H9 (cell line): ENCODE results near the gene TNK2. TPM values are rescaled to one million over a fixed set of nuclear protein-coding genes. Genes with fewer than 3 reads are reported as not detected.
A peak's percentile ranks its signal among the peaks of the same experiment; 100 is the strongest.

Source experiments
- DNase-seq: peaks from one replicate; pipeline ENCODE4 v3.0.0-alpha.2; 2017
- H2AFZ ChIP-seq: one replicate; pipeline ENCODE4 v1.6.1; 2013; ENCODE audit warnings: mild to moderate bottlenecking, low read length, control low read depth, moderate library complexity
- H2AK5ac ChIP-seq: 2 replicates; pipeline ENCODE4 v1.6.1; 2013; ENCODE audit warnings: low read length, control low read depth, mixed read lengths; ENCODE audit not compliant: insufficient read length
- H2BK120ac ChIP-seq: one replicate; pipeline ENCODE4 v1.6.1; 2013; ENCODE audit warnings: low read depth, mild to moderate bottlenecking, low read length, control low read depth, inconsistent platforms; ENCODE audit not compliant: poor library complexity, severe bottlenecking
- H2BK12ac ChIP-seq: 2 replicates; pipeline ENCODE4 v1.6.1; 2013; ENCODE audit warnings: low read length, control low read depth, mixed read lengths, low read depth; ENCODE audit not compliant: insufficient read length
- H2BK15ac ChIP-seq: 2 replicates; pipeline ENCODE4 v1.6.1; 2013; ENCODE audit warnings: low read depth, low read length, control low read depth
- H2BK20ac ChIP-seq: one replicate; pipeline ENCODE4 v1.6.1; 2013; ENCODE audit warnings: low read depth, mild to moderate bottlenecking, low read length, control low read depth, inconsistent platforms; ENCODE audit not compliant: poor library complexity, severe bottlenecking
- H2BK5ac ChIP-seq: 2 replicates; pipeline ENCODE4 v1.6.1; 2013; ENCODE audit warnings: low read length, control low read depth, mixed read lengths; ENCODE audit not compliant: insufficient read length
- H3K14ac ChIP-seq: 2 replicates; pipeline ENCODE4 v1.6.1; 2013; ENCODE audit warnings: low read length, control low read depth; ENCODE audit not compliant: insufficient read depth
- H3K18ac ChIP-seq: 2 replicates; pipeline ENCODE4 v1.6.1; 2013; ENCODE audit warnings: low read depth, mild to moderate bottlenecking, mixed read lengths, low read length, control low read depth; ENCODE audit not compliant: insufficient read length
- H3K23ac ChIP-seq: 2 replicates; pipeline ENCODE4 v1.6.1; 2013; ENCODE audit warnings: low read length, control low read depth, mixed read lengths, low read depth; ENCODE audit not compliant: insufficient read length
- H3K23me2 ChIP-seq: 2 replicates; pipeline ENCODE4 v1.6.1; 2013; ENCODE audit warnings: low read depth, mild to moderate bottlenecking, mixed read lengths, low read length, control low read depth; ENCODE audit not compliant: insufficient read length, poor library complexity, severe bottlenecking
- H3K27ac ChIP-seq: 2 replicates; pipeline ENCODE4 v1.5.1; 2013; ENCODE audit warnings: low read length, control low read depth, mixed read lengths, low read depth; ENCODE audit not compliant: insufficient read length
- H3K27me3 ChIP-seq: 2 replicates; pipeline ENCODE4 v1.6.1; 2013; ENCODE audit warnings: low read length, control low read depth, inconsistent platforms; ENCODE audit not compliant: insufficient read depth
- H3K4ac ChIP-seq: 2 replicates; pipeline ENCODE4 v1.6.1; 2013; ENCODE audit warnings: low read depth, mild to moderate bottlenecking, control low read depth, inconsistent platforms, low read length, moderate library complexity
- H3K4me1 ChIP-seq: 2 replicates; pipeline ENCODE4 v1.6.1; 2013; ENCODE audit warnings: low read length, control low read depth, inconsistent platforms; ENCODE audit not compliant: insufficient read depth
- H3K4me2 ChIP-seq: 2 replicates; pipeline ENCODE4 v1.6.1; 2013; ENCODE audit warnings: low read length, control low read depth, mixed read lengths; ENCODE audit not compliant: insufficient read length, insufficient read depth
- H3K56ac ChIP-seq: 2 replicates; pipeline ENCODE4 v1.6.1; 2013; ENCODE audit warnings: low read depth, mild to moderate bottlenecking, mixed read lengths, low read length, control low read depth; ENCODE audit not compliant: insufficient read length
- H3K79me1 ChIP-seq: 2 replicates; pipeline ENCODE4 v1.6.1; 2013; ENCODE audit warnings: low read depth, mild to moderate bottlenecking, moderate library complexity, low read length, control low read depth, inconsistent platforms; ENCODE audit not compliant: insufficient read depth, poor library complexity, severe bottlenecking
- H3K79me2 ChIP-seq: 2 replicates; pipeline ENCODE4 v1.6.1; 2013; ENCODE audit warnings: low read length, control low read depth, inconsistent platforms; ENCODE audit not compliant: insufficient read depth
- H3K9ac ChIP-seq: 2 replicates; pipeline ENCODE4 v1.6.1; 2013; ENCODE audit warnings: low read length, control low read depth, mixed read lengths; ENCODE audit not compliant: insufficient read length; ENCODE audit errors: extremely low read depth
- H3K9me3 ChIP-seq: one replicate; pipeline ENCODE4 v1.6.1; 2013; ENCODE audit warnings: low read depth, low read length, inconsistent platforms; ENCODE audit not compliant: control insufficient read depth
- H3T11ph ChIP-seq: one replicate; pipeline ENCODE4 v1.6.1; 2013; ENCODE audit warnings: mild to moderate bottlenecking, low read length, control low read depth, inconsistent platforms
- H4K20me1 ChIP-seq: one replicate; pipeline ENCODE4 v1.6.1; 2013; ENCODE audit not compliant: control insufficient read depth, insufficient read length, insufficient read depth
- H4K5ac ChIP-seq: 2 replicates; pipeline ENCODE4 v1.6.1; 2013; ENCODE audit warnings: low read depth, mild to moderate bottlenecking, mixed read lengths, low read length, control low read depth; ENCODE audit not compliant: insufficient read length
- H4K8ac ChIP-seq: replicated peaks from 2 replicates; pipeline ENCODE4 v1.6.1; 2013; ENCODE audit warnings: low read length, control low read depth, mixed read lengths, low read depth; ENCODE audit not compliant: insufficient read length
- H4K91ac ChIP-seq: 2 replicates; pipeline ENCODE4 v1.6.1; 2013; ENCODE audit warnings: low read depth, mild to moderate bottlenecking, moderate library complexity, mixed read lengths, low read length, control low read depth; ENCODE audit not compliant: insufficient read length
- H3K27ac Mint-ChIP-seq, 3 experiments: 2 replicates in 2 of 3; 3 replicates in 1 of 3; pipeline ENCODE4 v1.8.0; 2020 to 2021; ENCODE audit warnings: mixed read lengths in 3 of 3, mild to moderate bottlenecking in 1 of 3, moderate library complexity in 1 of 3
- H3K27me3 Mint-ChIP-seq: 2 replicates; pipeline ENCODE4 v1.8.0; 2021; ENCODE audit warnings: low read depth, mild to moderate bottlenecking, moderate library complexity, mixed read lengths
- H3K36me3 Mint-ChIP-seq, 3 experiments: 2 replicates in 2 of 3; 3 replicates in 1 of 3; pipeline ENCODE4 v1.8.0; 2020 to 2021; ENCODE audit warnings: low read depth in 3 of 3, mixed read lengths in 3 of 3; ENCODE audit not compliant: insufficient read depth in 1 of 3
- H3K4me1 Mint-ChIP-seq, 2 experiments: 2 replicates each; pipeline ENCODE4 v1.8.0; 2020; ENCODE audit warnings: mixed read lengths in 2 of 2
- H3K4me3 Mint-ChIP-seq, 2 experiments: 2 replicates in 1 of 2; 3 replicates in 1 of 2; pipeline ENCODE4 v1.8.0; 2020 to 2021; ENCODE audit warnings: mild to moderate bottlenecking in 2 of 2, mixed read lengths in 2 of 2, moderate library complexity in 1 of 2
- H3K9me3 Mint-ChIP-seq, 2 experiments: 2 replicates in 1 of 2; 3 replicates in 1 of 2; pipeline ENCODE4 v1.8.0; 2020; ENCODE audit warnings: mild to moderate bottlenecking in 2 of 2, mixed read lengths in 2 of 2, moderate library complexity in 1 of 2
- WGBS: extraction: QIAGEN DNeasy Blood & Tissue Kit; methylation state at CpG from one replicate; pipeline ENCODE4 v1.1.7; 2013; ENCODE audit warnings: missing lambda C conversion rate, low lambda C conversion rate, mixed read lengths; ENCODE audit not compliant: insufficient read length; ENCODE audit errors: extremely low coverage; 5-methylcytosine and 5-hydroxymethylcytosine counted together
- total RNA-seq: library from RNA; stranded (reverse); gene quantifications from 2 replicates; pipeline ENCODE4 v1.2.1, GENCODE V29; 2021
- TF ChIP-seq, protein P1 (sequence below): fragments of 200-600 bp; sonication (generic); conservative IDR thresholded peaks from 3 replicates; pipeline ENCODE4 v1.8.0; 2021; ENCODE audit warnings: antibody characterized with exemption, mild to moderate bottlenecking

Gene TNK2
- total RNA-seq, 1 experiment from 2014 or later, result 34.5 TPM

GRCh38 chr3:195910499-195910845 lies 2.1 kb upstream of the TNK2 start:
- no peak overlapping the region for H2BK20ac ChIP-seq
- H3K23me2 ChIP-seq, result peaks cover 18% of the 10 kb centered on the region
- H3K9me3 ChIP-seq, result no peaks in the 10 kb centered on the region
- H3K9ac ChIP-seq, result no peak overlapping the region
- peak overlapping the region; percentile 81 for H3K4me2 ChIP-seq
- DNase-seq, result no peak
- H2BK15ac ChIP-seq, result no peak overlapping the region
- no peak overlapping the region for H4K91ac ChIP-seq
- Mint-ChIP-seq H3K36me3 (peaks cover 0 to 4% (median 0%) of the 10 kb centered on the region in 3 experiments; a peak in 5 of 7 replicates), H3K4me1 (peaks cover 39 to 51% of the 10 kb centered on the region in 2 experiments), H3K4me3 (peak overlapping the region; percentile 70 to 87), H3K27me3 (peaks cover 8% of the 10 kb centered on the region), H3K9me3 (no peaks in the 10 kb centered on the region; a peak in 1 of 5 replicates), H3K27ac (peak overlapping the region in 1 of 3 experiments; percentile 49; a peak in 2 of 7 replicates)
- H3K79me1 ChIP-seq, result no peaks in the 10 kb centered on the region
- no peak overlapping the region for H4K8ac ChIP-seq
- H3K56ac ChIP-seq, result no peak overlapping the region
- H3K4me1 ChIP-seq, result peaks cover 4% of the 10 kb centered on the region; the same call in 1 of the 2 replicates
- TF ChIP-seq, protein P1, sequence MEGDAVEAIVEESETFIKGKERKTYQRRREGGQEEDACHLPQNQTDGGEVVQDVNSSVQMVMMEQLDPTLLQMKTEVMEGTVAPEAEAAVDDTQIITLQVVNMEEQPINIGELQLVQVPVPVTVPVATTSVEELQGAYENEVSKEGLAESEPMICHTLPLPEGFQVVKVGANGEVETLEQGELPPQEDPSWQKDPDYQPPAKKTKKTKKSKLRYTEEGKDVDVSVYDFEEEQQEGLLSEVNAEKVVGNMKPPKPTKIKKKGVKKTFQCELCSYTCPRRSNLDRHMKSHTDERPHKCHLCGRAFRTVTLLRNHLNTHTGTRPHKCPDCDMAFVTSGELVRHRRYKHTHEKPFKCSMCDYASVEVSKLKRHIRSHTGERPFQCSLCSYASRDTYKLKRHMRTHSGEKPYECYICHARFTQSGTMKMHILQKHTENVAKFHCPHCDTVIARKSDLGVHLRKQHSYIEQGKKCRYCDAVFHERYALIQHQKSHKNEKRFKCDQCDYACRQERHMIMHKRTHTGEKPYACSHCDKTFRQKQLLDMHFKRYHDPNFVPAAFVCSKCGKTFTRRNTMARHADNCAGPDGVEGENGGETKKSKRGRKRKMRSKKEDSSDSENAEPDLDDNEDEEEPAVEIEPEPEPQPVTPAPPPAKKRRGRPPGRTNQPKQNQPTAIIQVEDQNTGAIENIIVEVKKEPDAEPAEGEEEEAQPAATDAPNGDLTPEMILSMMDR, result no peak
- H3K4ac ChIP-seq, result no peak overlapping the region
- H3K23ac ChIP-seq, result no peak overlapping the region
- H2AK5ac ChIP-seq, result no peak overlapping the region
- H3K27ac ChIP-seq, result no peak overlapping the region
- H3K18ac ChIP-seq, result peak overlapping the region; percentile 61
- no peak overlapping the region for H2BK5ac ChIP-seq
- no peaks in the 10 kb centered on the region for H3K27me3 ChIP-seq
- H4K5ac ChIP-seq, result no peak overlapping the region
- no peak overlapping the region for H2BK120ac ChIP-seq
- H3T11ph ChIP-seq, result no peak overlapping the region
- no peak overlapping the region for H2AFZ ChIP-seq
- no peaks in the 10 kb centered on the region for H4K20me1 ChIP-seq
- H2BK12ac ChIP-seq, result no peak overlapping the region
- peaks cover 4% of the 10 kb centered on the region; the same call in 1 of the 2 replicates for H3K79me2 ChIP-seq
- no CpG with 5 or more reads among the region's 8 CpGs for WGBS
- H3K14ac ChIP-seq, result no peak overlapping the region; the same call in 1 of the 2 replicates
